GM10266 (cell line): ENCODE measurements around the gene DSN1.

ENCODE experiments used
- DNase-seq: peaks from one replicate; pipeline ENCODE4 v3.0.0; 2012; ENCODE audit errors: extremely low spot score
- TF ChIP-seq, protein P1 (sequence below): IDR thresholded peaks from 2 replicates; pipeline ENCODE4 v1.5.1; 2012; ENCODE audit warnings: mild to moderate bottlenecking, low read depth; ENCODE audit not compliant: control insufficient read depth, insufficient read depth; ENCODE audit errors: missing control alignments

The DSN1 gene

DNA sequence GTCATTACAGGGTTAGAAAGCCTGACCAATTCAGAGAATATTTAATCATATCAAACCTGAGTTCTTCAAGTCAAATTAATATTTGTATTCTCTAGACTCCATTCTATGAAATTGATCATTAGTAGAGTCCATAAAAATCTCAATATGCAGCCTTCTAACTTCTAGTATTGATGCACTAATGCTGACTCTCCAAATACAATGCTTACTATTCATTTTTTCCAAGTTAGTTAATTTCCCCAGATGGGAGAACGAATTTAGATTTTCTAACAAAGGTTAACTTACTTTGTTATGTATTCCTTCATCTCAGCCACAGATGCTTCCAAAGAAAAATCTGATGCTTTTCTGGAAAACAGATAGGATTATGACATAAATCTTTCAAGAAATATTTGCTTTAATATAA is 15.3 kb downstream of the DSN1 start:
- TF ChIP-seq, protein P1, sequence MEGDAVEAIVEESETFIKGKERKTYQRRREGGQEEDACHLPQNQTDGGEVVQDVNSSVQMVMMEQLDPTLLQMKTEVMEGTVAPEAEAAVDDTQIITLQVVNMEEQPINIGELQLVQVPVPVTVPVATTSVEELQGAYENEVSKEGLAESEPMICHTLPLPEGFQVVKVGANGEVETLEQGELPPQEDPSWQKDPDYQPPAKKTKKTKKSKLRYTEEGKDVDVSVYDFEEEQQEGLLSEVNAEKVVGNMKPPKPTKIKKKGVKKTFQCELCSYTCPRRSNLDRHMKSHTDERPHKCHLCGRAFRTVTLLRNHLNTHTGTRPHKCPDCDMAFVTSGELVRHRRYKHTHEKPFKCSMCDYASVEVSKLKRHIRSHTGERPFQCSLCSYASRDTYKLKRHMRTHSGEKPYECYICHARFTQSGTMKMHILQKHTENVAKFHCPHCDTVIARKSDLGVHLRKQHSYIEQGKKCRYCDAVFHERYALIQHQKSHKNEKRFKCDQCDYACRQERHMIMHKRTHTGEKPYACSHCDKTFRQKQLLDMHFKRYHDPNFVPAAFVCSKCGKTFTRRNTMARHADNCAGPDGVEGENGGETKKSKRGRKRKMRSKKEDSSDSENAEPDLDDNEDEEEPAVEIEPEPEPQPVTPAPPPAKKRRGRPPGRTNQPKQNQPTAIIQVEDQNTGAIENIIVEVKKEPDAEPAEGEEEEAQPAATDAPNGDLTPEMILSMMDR, result no peak
- no peak for DNase-seq

DNA sequence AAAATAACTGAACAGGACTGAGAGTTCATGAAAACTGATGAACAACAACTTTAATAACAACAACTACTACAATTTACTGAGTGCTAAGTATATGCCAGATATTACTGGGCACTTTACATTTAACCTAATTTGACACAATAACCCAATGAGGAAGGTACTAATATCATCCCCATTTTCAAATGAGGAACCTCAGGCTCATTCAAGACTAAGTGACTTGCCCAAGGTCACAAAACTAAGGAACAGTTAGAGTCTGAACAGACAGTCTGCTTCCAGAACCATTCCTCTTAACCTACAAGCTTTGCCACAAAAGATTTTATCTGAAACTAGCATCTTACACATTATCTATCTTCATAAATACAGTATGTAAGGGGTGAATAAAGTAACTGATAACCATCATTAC is 17.1 kb downstream of the DSN1 start:
- TF ChIP-seq, protein P1, result no peak
- no peak for DNase-seq

DNA sequence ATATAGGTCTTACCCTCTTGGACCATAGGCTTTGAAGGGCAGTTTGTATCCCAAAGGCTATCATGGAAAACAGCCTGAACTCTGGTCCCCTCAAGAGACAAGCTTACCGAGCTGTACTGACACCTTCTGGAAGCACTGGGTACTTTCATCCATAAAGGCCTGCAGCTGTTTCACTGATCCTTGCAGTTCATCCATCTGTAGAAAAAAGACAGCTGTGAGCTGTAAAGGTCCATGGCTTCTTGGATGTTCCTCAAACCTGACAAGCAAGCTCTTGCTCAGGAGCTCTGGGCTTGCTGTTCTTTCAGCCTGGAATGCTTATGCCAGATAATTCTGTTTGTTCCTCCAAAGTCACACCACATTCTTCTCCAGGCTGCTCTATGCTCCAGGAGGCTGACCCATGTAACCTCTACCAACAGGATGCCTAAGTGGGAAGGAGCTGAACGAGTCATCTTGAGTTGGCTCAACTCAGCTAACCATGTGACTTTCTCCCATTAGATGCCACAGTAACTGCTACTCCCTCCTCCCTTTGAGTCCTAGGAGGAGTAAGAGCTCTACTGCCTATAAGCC is 18.8 kb downstream of the DSN1 start:
- TF ChIP-seq, protein P1, result peak; percentile 63
- peak; percentile 60 for DNase-seq

GRCh38 chr20:36752582-36752981 is 21.0 kb downstream of the DSN1 start:
- no peak for DNase-seq
- TF ChIP-seq, protein P1, result no peak

- TF ChIP-seq, protein P1, result peak; percentile 13
- peak; percentile 98 for DNase-seq
Observed at GRCh38 chr20:36745927-36746659, 27.5 kb downstream of the DSN1 start, which contains the start of gene NDRG3. TSS of gene NDRG3 (minus strand) at chr20:36746090. CDS start at chr20:36721735, 24,355 bp downstream.

DNA sequence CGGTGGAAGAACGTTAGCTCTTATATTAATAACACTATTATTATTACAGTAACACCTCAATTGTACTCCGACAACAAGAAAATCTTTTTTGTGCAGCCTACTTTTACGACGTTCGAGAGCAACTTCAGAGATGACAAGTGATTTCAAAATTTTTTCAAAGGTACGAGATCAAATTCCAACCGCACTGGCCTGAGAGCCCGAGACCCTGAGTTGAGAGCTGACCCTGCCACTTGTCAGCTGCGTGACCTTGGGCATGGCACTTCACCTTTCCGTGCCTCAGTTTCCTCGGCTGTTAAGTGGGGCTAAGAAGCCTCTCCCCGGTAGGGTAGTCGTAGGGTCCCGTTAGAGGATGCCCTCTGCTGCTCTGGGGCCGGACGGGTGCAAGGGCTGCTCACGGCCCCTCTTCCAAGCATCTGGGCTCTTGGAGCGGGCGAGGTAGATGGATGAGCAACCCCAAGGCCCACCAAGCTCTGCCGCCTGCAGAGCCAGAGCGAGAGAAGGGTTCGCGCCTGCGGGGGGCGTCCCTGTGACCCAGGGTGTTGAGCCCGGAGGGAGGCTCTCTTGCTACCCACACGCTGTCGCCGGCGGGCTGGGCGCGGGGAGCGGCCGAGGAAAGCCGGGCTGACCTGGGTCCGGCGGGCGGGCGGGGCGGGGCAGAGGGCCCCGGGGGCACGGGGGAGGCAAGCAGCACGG is 28.2 kb downstream of the DSN1 start:
- DNase-seq, result no peak
- TF ChIP-seq, protein P1, result peak; percentile 22

GRCh38 chr20:36744764-36745191 is 28.8 kb downstream of the DSN1 start:
- TF ChIP-seq, protein P1, result no peak
- DNase-seq, result no peak
